Common myeloid progenitor, CD34-positive (primary cell): ENCODE data around the gene ZNF445.

Experiments
- CTCF ChIA-PET: fragments of 350-600 bp; sonication (Branson Sonifier 250); formaldehyde crosslinking; loops from one replicate; lab custom pipeline; 2021; ENCODE audit warnings: antibody characterized with exemption; lab: Charles Lee
- POLR2A ChIA-PET: fragments of 350-600 bp; sonication (Branson Sonifier 250); formaldehyde crosslinking; loops from one replicate; lab custom pipeline; 2021; ENCODE audit warnings: antibody characterized with exemption; lab: Charles Lee
- DNase-seq, 3 donors: peaks; one replicate each; pipeline versions ENCODE4 v3.0.0 to v3.0.0-alpha.2; 2013
- H3K27ac ChIP-seq, 2 experiments: 1 replicate in 1 of 2; 2 replicates in 1 of 2; pipeline ENCODE4 v1.7.0; 2013; ENCODE audit warnings: inconsistent platforms in 2 of 2, low read length in 2 of 2, mild to moderate bottlenecking in 2 of 2, low read depth in 1 of 2, moderate library complexity in 1 of 2; ENCODE audit not compliant: severe bottlenecking in 2 of 2, insufficient read depth in 1 of 2, poor library complexity in 1 of 2
- H3K27me3 ChIP-seq, 5 experiments: replicated peaks in 2 of 5; 1 replicate in 3 of 5; 2 replicates in 2 of 5; pipeline versions ENCODE4 v1.6.1 to v1.7.0; 2013; ENCODE audit warnings: low read length in 4 of 5, mild to moderate bottlenecking in 2 of 5, moderate library complexity in 2 of 5, inconsistent platforms in 1 of 5; ENCODE audit not compliant: insufficient read depth in 5 of 5, control insufficient read depth in 4 of 5
- H3K36me3 ChIP-seq, 4 experiments: 1 replicate in 2 of 4; 2 replicates in 2 of 4; pipeline versions ENCODE4 v1.6.1 to v1.7.0; 2013; ENCODE audit warnings: low read length in 3 of 4, control low read depth in 1 of 4, mild to moderate bottlenecking in 1 of 4; ENCODE audit not compliant: control insufficient read depth in 4 of 4, insufficient read depth in 4 of 4
- H3K4me1 ChIP-seq, 4 experiments: 1 replicate in 3 of 4; 2 replicates in 1 of 4; pipeline versions ENCODE4 v1.6.1 to v1.7.1; 2013; ENCODE audit warnings: low read length in 3 of 4, mild to moderate bottlenecking in 3 of 4, control low read depth in 1 of 4, inconsistent platforms in 1 of 4, moderate library complexity in 1 of 4; ENCODE audit not compliant: control insufficient read depth in 4 of 4, insufficient read depth in 4 of 4; ENCODE audit errors: control extremely low read depth in 1 of 4
- H3K4me3 ChIP-seq, 7 experiments: 1 replicate in 4 of 7; 2 replicates in 3 of 7; pipeline versions ENCODE4 v1.5.1 to v1.7.0; 2013; ENCODE audit warnings: mild to moderate bottlenecking in 7 of 7, low read length in 6 of 7, moderate library complexity in 6 of 7, inconsistent platforms in 2 of 7, low read depth in 2 of 7, control low read depth in 1 of 7; ENCODE audit not compliant: insufficient read depth in 4 of 7, control insufficient read depth in 1 of 7; ENCODE audit errors: extremely low read depth in 1 of 7
- H3K9me3 ChIP-seq, 5 experiments: 1 replicate in 4 of 5; 2 replicates in 1 of 5; pipeline versions ENCODE4 v1.6.1 to v1.7.1; 2013; ENCODE audit warnings: low read length in 4 of 5, mild to moderate bottlenecking in 2 of 5, inconsistent platforms in 1 of 5, low read depth in 1 of 5, moderate library complexity in 1 of 5; ENCODE audit not compliant: control insufficient read depth in 4 of 5, insufficient read depth in 2 of 5; ENCODE audit errors: control extremely low read depth in 1 of 5
- WGBS: methylation state at CpG from one replicate; pipeline ENCODE4 v1.1.5; 2013; ENCODE audit not compliant: insufficient coverage; 5-methylcytosine and 5-hydroxymethylcytosine counted together

The ZNF445 gene

GRCh38 chr3:44513513-44513912 is 36.0 kb upstream of the ZNF445 start:
- ChIA-PET POLR2A (no interaction called here), CTCF (interaction anchor here (1.0 kb wide), 1 partner anchor 19 kb away, joined by 3 read pairs; no protein-coding TSS in a partner anchor)
- Histone ChIP-seq H3K9me3 (no peaks in the 10 kb centered on the region), H3K4me3 (no peak overlapping the region), H3K36me3 (no peaks in the 10 kb centered on the region), H3K27me3 (no peaks in the 10 kb centered on the region), H3K4me1 (peaks cover 12 to 45% (median 36%) of the 10 kb centered on the region in 4 experiments), H3K27ac (no peak overlapping the region)
- no CpG with 5 or more reads among the region's 3 CpGs for WGBS
- no peak for DNase-seq

DNA sequence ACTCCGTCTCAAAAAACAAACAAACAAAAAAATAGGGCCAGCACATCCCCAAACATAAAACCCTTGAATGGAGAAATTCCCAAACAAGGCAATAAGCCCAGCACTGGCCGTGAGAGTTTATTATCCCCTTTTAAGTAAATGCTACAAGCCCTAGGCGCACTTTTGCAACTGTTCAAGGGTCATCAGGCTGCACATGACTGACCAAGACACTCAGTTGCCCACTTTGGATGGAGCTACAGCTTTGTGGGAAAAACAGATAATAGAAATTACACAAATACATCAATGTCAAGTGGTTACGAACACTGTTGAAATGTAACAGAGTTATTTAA is 33.7 kb upstream of the ZNF445 start:
- Histone ChIP-seq H3K9me3 (peaks cover 0 to 14% (median 6%) of the 10 kb centered on the region in 5 experiments), H3K4me1 (peaks cover 8 to 24% (median 20%) of the 10 kb centered on the region in 4 experiments), H3K27ac (peak overlapping the region; percentile 91 to 94), H3K36me3 (peaks cover 4 to 11% (median 7%) of the 10 kb centered on the region in 4 experiments), H3K4me3 (peak overlapping the region in 6 of 7 experiments; percentile 87 to 99 (median 90)), H3K27me3 (no peaks in the 10 kb centered on the region)
- ChIA-PET POLR2A (interaction anchor here (0.7 to 1.5 kb wide), 2 partner anchors 33 to 283 kb away, joined by 3 read pairs; partner anchors contain the start of gene ZNF445), CTCF (interaction anchor here (0.9 to 1.1 kb wide), 3 partner anchors 11 to 71 kb away, joined by 3 read pairs; no protein-coding TSS in a partner anchor)
- no peak for DNase-seq
- 66% methylated on average over 2 of the region's 4 CpGs for WGBS

DNA sequence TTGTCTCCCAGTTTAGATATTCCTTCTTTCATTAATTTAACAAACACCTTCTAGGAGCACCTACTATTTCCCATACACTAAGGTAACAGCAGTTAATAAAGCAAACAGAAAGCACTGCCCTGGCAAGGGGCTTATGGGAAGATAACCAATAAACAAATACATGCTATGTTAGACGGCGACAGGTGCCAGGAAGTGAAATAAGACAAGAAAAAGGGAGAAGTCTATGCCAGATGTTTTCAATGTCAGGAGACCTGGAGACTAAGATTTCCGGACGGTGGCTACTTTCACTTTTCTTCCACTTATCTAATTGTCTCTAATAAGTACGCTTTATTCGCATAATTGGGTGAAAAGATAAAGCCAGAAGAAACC is 32.5 kb upstream of the ZNF445 start:
- Histone ChIP-seq H3K27me3 (no peaks in the 10 kb centered on the region), H3K4me3 (peak overlapping the region; percentile 81 to 99 (median 89)), H3K36me3 (peaks cover 4 to 23% (median 12%) of the 10 kb centered on the region in 4 experiments), H3K9me3 (peaks cover 0 to 21% (median 11%) of the 10 kb centered on the region in 5 experiments), H3K27ac (peak overlapping the region; percentile 91 to 94), H3K4me1 (peaks cover 8 to 18% (median 16%) of the 10 kb centered on the region in 4 experiments)
- ChIA-PET POLR2A (interaction anchor here (0.6 to 1.1 kb wide), 2 partner anchors 37 to 70 kb away, joined by 4 to 5 read pairs; no protein-coding TSS in a partner anchor), CTCF (no interaction called here)
- DNase-seq, result peak; percentile 48 to 90 (median 85)
- 0% methylated on average over 3 of the region's 6 CpGs for WGBS

DNA sequence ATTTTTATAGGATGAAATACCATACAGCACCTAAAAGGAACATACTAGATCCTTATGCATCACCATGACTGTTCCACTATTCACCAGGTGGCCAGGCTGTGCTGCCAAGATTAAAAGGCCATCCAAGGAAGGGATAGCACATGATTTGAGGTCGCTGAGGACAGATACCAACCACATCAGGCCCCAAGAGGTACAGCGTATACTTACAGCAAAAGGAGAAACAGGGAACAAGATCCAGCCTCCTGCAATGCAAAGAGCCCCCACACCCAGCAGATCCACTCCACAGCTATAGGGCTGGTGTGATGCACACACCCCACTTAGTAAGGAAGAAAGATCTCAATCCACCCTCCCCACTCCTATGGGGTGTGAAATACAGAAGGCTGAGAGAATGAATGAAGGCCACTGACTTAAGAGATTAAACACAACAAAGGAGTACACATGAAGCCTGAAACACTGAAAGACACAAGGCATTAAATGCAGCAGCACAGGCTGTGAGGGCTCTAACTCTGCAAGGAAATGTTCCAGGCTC is 32.0 kb upstream of the ZNF445 start:
- ChIA-PET CTCF (no interaction called here), POLR2A (interaction anchor here (0.6 to 1.1 kb wide), 2 partner anchors 37 to 69 kb away, joined by 4 to 5 read pairs; no protein-coding TSS in a partner anchor)
- WGBS, result 65% methylated on average over 2 of the region's 2 CpGs
- Histone ChIP-seq H3K4me1 (peaks cover 8 to 18% (median 16%) of the 10 kb centered on the region in 4 experiments), H3K9me3 (peaks cover 0 to 23% (median 14%) of the 10 kb centered on the region in 5 experiments), H3K4me3 (peak overlapping the region in 6 of 7 experiments; percentile 87 to 99 (median 90)), H3K36me3 (peaks cover 4 to 24% (median 13%) of the 10 kb centered on the region in 4 experiments), H3K27ac (peak overlapping the region; percentile 91 to 94), H3K27me3 (no peaks in the 10 kb centered on the region)
- DNase-seq, result peak; percentile 20 to 84 (median 71)

- peaks cover 2 to 38% (median 25%) of the 10 kb centered on the region in 5 experiments for H3K9me3 ChIP-seq
- WGBS, result 98% methylated on average over 4 of the region's 5 CpGs
- no peak overlapping the region for H3K4me3 ChIP-seq
- H3K36me3 ChIP-seq, result peaks cover 8 to 43% (median 24%) of the 10 kb centered on the region in 4 experiments
- CTCF ChIA-PET, result interaction anchor here (0.6 kb wide), 1 partner anchor 14 kb away, joined by 3 read pairs; no protein-coding TSS in a partner anchor
- DNase-seq, result no peak
- no peak overlapping the region for H3K27ac ChIP-seq
- POLR2A ChIA-PET, result interaction anchor here (0.7 kb wide), 1 partner anchor 29 kb away, joined by 3 read pairs; the partner anchor contains the start of gene ZNF445
- no peaks in the 10 kb centered on the region for H3K27me3 ChIP-seq
- peaks cover 8 to 17% (median 16%) of the 10 kb centered on the region in 4 experiments for H3K4me1 ChIP-seq
These were observed 29.5 kb upstream of the ZNF445 start for GRCh38 chr3:44506961-44507360.

- Histone ChIP-seq H3K4me1 (peaks cover 8 to 15% (median 14%) of the 10 kb centered on the region in 4 experiments), H3K27ac (no peak overlapping the region), H3K27me3 (no peaks in the 10 kb centered on the region), H3K4me3 (no peak overlapping the region), H3K36me3 (peaks cover 10 to 47% (median 29%) of the 10 kb centered on the region in 4 experiments), H3K9me3 (peaks cover 2 to 42% (median 29%) of the 10 kb centered on the region in 5 experiments)
- DNase-seq, result no peak
- ChIA-PET CTCF (interaction anchor here (1.0 kb wide), 1 partner anchor 19 kb away, joined by 3 read pairs; no protein-coding TSS in a partner anchor), POLR2A (interaction anchor here (0.7 kb wide), 1 partner anchor 29 kb away, joined by 3 read pairs; the partner anchor contains the start of gene ZNF445)
- WGBS, result 96% methylated on average over 3 of the region's 3 CpGs
These were observed 29.1 kb upstream of the ZNF445 start for GRCh38 chr3:44506556-44506955.
